Measurements from ENCODE around the gene WWOX.

DNA sequence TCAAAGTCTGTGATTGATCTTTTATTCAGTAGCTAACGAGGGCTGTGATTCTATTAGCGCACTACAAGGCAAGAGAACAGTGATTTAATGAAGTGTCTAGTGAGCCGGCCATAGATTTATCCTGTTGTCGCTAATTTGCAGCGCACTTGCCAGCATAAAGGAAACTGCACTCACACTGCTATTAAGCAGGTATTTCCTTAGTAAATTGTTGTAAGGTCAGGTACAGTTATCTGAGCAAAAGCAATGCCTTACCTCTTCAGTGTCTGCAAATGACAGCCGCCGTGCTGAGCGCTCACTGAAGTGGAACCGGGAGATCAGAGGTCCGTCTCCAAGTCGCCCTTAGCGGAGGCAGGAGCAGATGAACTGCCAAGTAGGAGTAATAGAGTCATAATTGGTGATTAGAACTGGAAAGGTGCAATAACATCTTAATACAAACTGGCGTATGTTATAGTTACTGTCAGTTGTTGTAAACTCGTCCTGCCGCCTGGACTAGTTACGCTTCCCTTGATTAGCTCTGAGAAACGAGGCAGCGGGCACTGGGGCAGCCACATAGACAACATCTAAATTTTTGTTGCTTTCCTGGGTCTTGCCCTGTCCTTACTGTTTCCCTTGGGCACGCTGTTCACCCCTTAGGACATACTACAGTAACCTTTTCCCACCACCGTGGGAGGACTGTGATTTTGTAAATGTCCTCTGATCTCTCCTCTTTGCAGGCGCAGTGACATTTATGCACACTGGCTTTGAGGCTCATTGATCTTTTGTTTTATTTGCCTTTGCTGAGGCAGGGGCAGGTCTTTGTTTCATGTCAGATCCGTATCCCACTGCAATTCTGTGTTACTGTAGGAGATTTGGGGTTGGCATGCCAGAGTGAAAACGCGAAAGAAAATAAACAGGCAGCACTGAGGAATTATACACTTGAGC lies 363.1 kb downstream of the WWOX start:
- TF ChIP-seq, protein P1, sequence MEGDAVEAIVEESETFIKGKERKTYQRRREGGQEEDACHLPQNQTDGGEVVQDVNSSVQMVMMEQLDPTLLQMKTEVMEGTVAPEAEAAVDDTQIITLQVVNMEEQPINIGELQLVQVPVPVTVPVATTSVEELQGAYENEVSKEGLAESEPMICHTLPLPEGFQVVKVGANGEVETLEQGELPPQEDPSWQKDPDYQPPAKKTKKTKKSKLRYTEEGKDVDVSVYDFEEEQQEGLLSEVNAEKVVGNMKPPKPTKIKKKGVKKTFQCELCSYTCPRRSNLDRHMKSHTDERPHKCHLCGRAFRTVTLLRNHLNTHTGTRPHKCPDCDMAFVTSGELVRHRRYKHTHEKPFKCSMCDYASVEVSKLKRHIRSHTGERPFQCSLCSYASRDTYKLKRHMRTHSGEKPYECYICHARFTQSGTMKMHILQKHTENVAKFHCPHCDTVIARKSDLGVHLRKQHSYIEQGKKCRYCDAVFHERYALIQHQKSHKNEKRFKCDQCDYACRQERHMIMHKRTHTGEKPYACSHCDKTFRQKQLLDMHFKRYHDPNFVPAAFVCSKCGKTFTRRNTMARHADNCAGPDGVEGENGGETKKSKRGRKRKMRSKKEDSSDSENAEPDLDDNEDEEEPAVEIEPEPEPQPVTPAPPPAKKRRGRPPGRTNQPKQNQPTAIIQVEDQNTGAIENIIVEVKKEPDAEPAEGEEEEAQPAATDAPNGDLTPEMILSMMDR (IDR thresholded peaks at IDR 0.05; ENCODE audit: borderline replicate concordance, extremely low read depth, low read length, poor library complexity, severe bottlenecking): no peak
- TF ChIP-seq EZH2 (IDR thresholded peaks at IDR 0.05; ENCODE audit: borderline replicate concordance, low read depth, low read length, severe bottlenecking): no peak
